ENCODE data around the gene DAG1.

DNA sequence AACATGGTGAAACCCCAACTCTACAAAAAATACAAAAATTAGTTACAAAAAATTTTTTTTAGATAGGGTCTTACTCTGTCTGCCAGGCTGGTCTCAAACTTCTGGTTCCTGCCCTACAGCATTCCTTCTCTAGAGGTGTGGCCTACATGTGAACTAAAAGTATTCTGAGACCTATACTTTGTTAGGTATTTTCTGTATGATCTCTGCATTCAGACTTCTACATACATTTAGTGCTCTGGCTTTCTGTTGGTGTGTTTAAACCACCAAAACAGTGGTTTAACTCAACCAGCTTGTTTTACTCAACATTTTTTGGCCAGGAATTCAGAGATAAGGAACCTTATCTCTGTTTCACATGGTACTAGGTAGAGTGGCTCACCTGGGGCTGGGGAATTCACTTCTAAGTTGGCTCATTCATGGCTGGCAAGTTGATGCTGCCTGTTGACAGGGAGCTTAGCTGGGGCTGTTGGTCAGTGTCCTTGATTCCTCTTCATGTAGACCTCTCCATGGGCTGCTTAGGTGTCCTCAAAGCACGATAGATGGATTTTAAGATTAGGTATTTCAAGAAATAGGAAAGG is 42.8 kb downstream of the DAG1 start:
- TF ChIP-seq REST (IDR thresholded peaks at IDR 0.05; ENCODE audit: low read depth, low read length) (no peak), ZBTB33 (IDR thresholded peaks at IDR 0.05; ENCODE audit: borderline replicate concordance, low read depth) (no peak), CTCF (IDR thresholded peaks at IDR 0.05) (no peak), GABPA (IDR thresholded peaks at IDR 0.05; ENCODE audit: low read depth) (no peak), TAF1 (IDR thresholded peaks at IDR 0.05; ENCODE audit: borderline replicate concordance, low read depth, low read length) (no peak), SIN3A (IDR thresholded peaks at IDR 0.05; ENCODE audit: borderline replicate concordance, low read depth, low read length) (no peak), TCF12 (IDR thresholded peaks at IDR 0.05) (no peak), NRF1 (IDR thresholded peaks at IDR 0.05; ENCODE audit: low read depth, low read length) (no peak), EZH2phosphoT487 (IDR thresholded peaks at IDR 0.05; ENCODE audit: borderline replicate concordance, low read depth) (no peak)
- TF ChIP-seq, protein P1, sequence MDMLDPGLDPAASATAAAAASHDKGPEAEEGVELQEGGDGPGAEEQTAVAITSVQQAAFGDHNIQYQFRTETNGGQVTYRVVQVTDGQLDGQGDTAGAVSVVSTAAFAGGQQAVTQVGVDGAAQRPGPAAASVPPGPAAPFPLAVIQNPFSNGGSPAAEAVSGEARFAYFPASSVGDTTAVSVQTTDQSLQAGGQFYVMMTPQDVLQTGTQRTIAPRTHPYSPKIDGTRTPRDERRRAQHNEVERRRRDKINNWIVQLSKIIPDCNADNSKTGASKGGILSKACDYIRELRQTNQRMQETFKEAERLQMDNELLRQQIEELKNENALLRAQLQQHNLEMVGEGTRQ (IDR thresholded peaks at IDR 0.05; ENCODE audit: borderline replicate concordance, low read depth, low read length): no peak

Data from SK-N-SH (cell line).